HepG2 (cell line): ENCODE results near the gene DNAI2. TPM values are rescaled to one million over a fixed set of nuclear protein-coding genes. Genes with fewer than 3 reads are reported as not detected.

Source experiments
- ATAC-seq: fragments of 200-7000 bp; cut with Tn5 transposase; 3 replicates; pipeline ENCODE4 v1.9.1; 2020; ENCODE audit warnings: mild to moderate bottlenecking, moderate library complexity
- BruUV-seq: library from RNA; stranded (reverse); fragments of 400-500 nt; replicated peaks from 2 replicates; lab custom pipeline; 2021; lab: Mats Ljungman, UMichigan
- CTCF ChIA-PET: fragments of 300-600 bp; formaldehyde crosslinking; extraction: SDS; loops from one replicate; lab custom pipeline; 2021; ENCODE audit warnings: low total read pairs, inconsistent platforms, low intra/inter-chr PET ratio; lab: Yijun Ruan, JAX
- POLR2A ChIA-PET: fragments of 350-600 bp; sonication (Branson Sonifier 250); formaldehyde crosslinking; loops from one replicate; lab custom pipeline; 2020; ENCODE audit warnings: antibody characterized with exemption, inconsistent platforms; lab: Yijun Ruan, JAX
- DNase-seq: peaks from one replicate; pipeline ENCODE4 v3.0.0-alpha.2; 2015; ENCODE audit warnings: low spot score
- FAIRE-seq: peaks from 3 replicates; lab custom pipeline; 2011; peaks lifted over from hg19 to GRCh38; lab: Jason Lieb, UNC
- H2AFZ ChIP-seq: one replicate; pipeline ENCODE4 v1.6.1; 2011; ENCODE audit warnings: low read length, inconsistent platforms
- H3K27ac ChIP-seq: fragments of 300-600 bp; 3 replicates; pipeline ENCODE4 v1.8.0; 2011; ENCODE audit warnings: mixed run types, mild to moderate bottlenecking, mixed read lengths, low read length, inconsistent platforms; ENCODE audit not compliant: insufficient read depth; ENCODE audit errors: extremely low read length
- H3K27me3 ChIP-seq, 2 experiments: fragments of 200-600 bp in 1 of 2; 2 replicates in 1 of 2; 3 replicates in 1 of 2; pipeline versions ENCODE4 v1.6.0 to v1.8.0; 2011; ENCODE audit warnings: low read length in 2 of 2, mild to moderate bottlenecking in 2 of 2, moderate library complexity in 2 of 2, inconsistent platforms in 1 of 2; ENCODE audit not compliant: insufficient read depth in 2 of 2, control insufficient read depth in 1 of 2
- H3K36me3 ChIP-seq, 2 experiments: fragments of 200-600 bp in 1 of 2; replicated peaks in 1 of 2; 2 replicates in 1 of 2; 3 replicates in 1 of 2; pipeline versions ENCODE4 v1.5.1 to v1.8.0; 2011; ENCODE audit warnings: low read length in 2 of 2, inconsistent platforms in 1 of 2; ENCODE audit not compliant: insufficient read depth in 2 of 2, control insufficient read depth in 1 of 2
- H3K4me1 ChIP-seq: 2 replicates; pipeline ENCODE4 v1.5.1; 2012; ENCODE audit warnings: low read length, inconsistent platforms; ENCODE audit not compliant: insufficient read depth
- H3K4me2 ChIP-seq: 2 replicates; pipeline ENCODE4 v1.6.0; 2011; ENCODE audit warnings: low read depth, low read length, inconsistent platforms
- H3K4me3 ChIP-seq, 3 experiments: fragments of 200-600 bp in 1 of 3; sonication (generic), shearing (Covaris generic) in 1 of 3; replicated peaks in 1 of 3; 2 replicates each; pipeline ENCODE4 v1.5.1; 2011 to 2016; ENCODE audit warnings: low read length in 3 of 3, inconsistent platforms in 2 of 3, low read depth in 2 of 3, mild to moderate bottlenecking in 2 of 3, control low read depth in 1 of 3, mixed read lengths in 1 of 3; ENCODE audit not compliant: insufficient read depth in 1 of 3
- H3K79me2 ChIP-seq: one replicate; pipeline ENCODE4 v1.6.1; 2011; ENCODE audit warnings: low read length, inconsistent platforms; ENCODE audit not compliant: insufficient read depth
- H3K9ac ChIP-seq: 2 replicates; pipeline ENCODE4 v1.6.0; 2011; ENCODE audit warnings: mild to moderate bottlenecking, low read depth, low read length, inconsistent platforms; ENCODE audit not compliant: insufficient read depth
- H3K9me3 ChIP-seq: 2 replicates; pipeline ENCODE4 v1.5.1; 2012; ENCODE audit warnings: mild to moderate bottlenecking, low read length
- H4K20me1 ChIP-seq: 2 replicates; pipeline ENCODE4 v1.6.0; 2011; ENCODE audit warnings: inconsistent platforms, mild to moderate bottlenecking, low read length, moderate library complexity; ENCODE audit not compliant: insufficient read depth
- POLR2AphosphoS2 ChIP-seq: IDR thresholded peaks from 2 replicates; pipeline ENCODE4 v1.6.1; 2011; ENCODE audit warnings: low read depth, low read length, improper control_type of control experiment
- ZNF253 ChIP-seq: sonication (generic); formaldehyde crosslinking; IDR thresholded peaks from 2 replicates; pipeline ENCODE4 v1.8.0; 2022; ENCODE audit warnings: mild to moderate bottlenecking, missing genetic modification reagents, borderline replicate concordance
- ZNF276 ChIP-seq: sonication (generic); formaldehyde crosslinking; IDR thresholded peaks from 2 replicates; pipeline ENCODE4 v1.4.0; 2020; ENCODE audit warnings: mild to moderate bottlenecking, low read depth, missing genetic modification reagents
- ZNF605 ChIP-seq: sonication (generic); formaldehyde crosslinking; IDR thresholded peaks from 2 replicates; pipeline ENCODE4 v1.8.0; 2022; ENCODE audit warnings: mild to moderate bottlenecking, missing genetic modification reagents
- ZNF772 ChIP-seq: sonication (generic); formaldehyde crosslinking; IDR thresholded peaks from 2 replicates; pipeline ENCODE4 v1.5.0; 2020; ENCODE audit warnings: mild to moderate bottlenecking, missing genetic modification reagents
- WGBS: methylation state at CpG from one replicate; pipeline ENCODE4 v1.1.6; 2017; ENCODE audit warnings: low lambda C conversion rate; 5-methylcytosine and 5-hydroxymethylcytosine counted together
- in situ Hi-C: cut with HindIII; loops from 2 replicates; pipeline ENCODE4 v1.10.0; 2017; ENCODE audit warnings: low pct_unique_long_range_greater_than_20kb; ENCODE audit not compliant: extremely low pct_ligation_motif_present
- intact Hi-C: fragments of 100-400 bp; cut with micrococcal nuclease; formaldehyde crosslinking; loops from one replicate; pipeline ENCODE4 v1.10.0; 2022; ENCODE audit not compliant: unreplicated experiment
- polyA plus RNA-seq, 8 experiments: library from polyadenylated mRNA; depleted of rRNA in 3 of 8; stranded (reverse) in 7 of 8; unstranded in 1 of 8; fragments of >200 nt; fragmentation: Illumina TruSeq in 4 of 8; extraction: Trizol in 4 of 8; gene quantifications; 2 replicates each; pipeline versions ENCODE4 v1.2.1 to v1.2.3, GENCODE V29; 2011 to 2016; ENCODE audit warnings: low read depth in 4 of 8, missing spikeins in 1 of 8, mixed read lengths in 1 of 8; ENCODE audit not compliant: insufficient read depth in 1 of 8
- total RNA-seq, 5 experiments: library from RNA; depleted of rRNA; stranded (reverse); fragments of >200 nt; fragmentation: Illumina TruSeq; extraction: Trizol; gene quantifications; 2 replicates each; pipeline ENCODE4 v1.2.3, GENCODE V29; 2016; ENCODE audit warnings: low read depth in 1 of 5
- TF ChIP-seq, protein P1 (sequence below): sonication (generic); formaldehyde crosslinking; IDR thresholded peaks from 2 replicates; pipeline ENCODE4 v1.5.1; 2020; ENCODE audit warnings: mild to moderate bottlenecking, missing genetic modification reagents, moderate library complexity

The DNAI2 gene
- total and polyA plus RNA-seq, 2 of the 13 experiments (the other 11 are each of a cell fraction or from before 2014, with no cell fraction given): not detected

DNA sequence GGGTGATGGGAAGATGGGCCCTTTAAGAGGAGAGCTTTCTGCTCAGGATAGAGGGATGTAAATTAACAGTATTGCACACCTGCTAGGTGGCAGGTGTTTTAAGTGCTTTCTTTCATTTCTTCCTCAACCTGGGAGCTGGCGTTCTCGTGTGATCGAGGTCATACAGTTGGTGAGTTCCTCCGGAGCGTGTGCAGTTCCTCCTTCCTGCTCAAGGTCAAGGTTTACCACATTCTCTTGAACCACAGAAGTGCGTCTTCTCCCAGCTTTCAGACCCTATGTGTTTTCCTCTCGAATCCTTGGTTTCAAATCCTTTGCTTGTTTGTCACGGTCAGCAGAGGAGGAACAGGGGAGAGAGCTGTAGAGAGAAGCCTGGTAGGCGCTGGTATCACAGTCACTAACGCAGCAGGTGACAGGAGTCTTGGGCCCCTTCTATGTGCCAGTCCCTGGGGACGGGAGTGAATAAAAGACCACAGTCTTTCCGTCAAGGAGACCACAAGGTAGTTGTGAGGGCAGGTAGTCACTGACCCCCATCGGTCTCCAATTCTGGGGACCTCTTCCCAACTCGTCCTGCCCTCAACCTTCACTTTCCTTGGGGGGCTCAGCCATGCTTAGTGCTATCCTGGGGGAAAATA lies 791 bp downstream of the DNAI2 start:
- Histone ChIP-seq H3K4me2 (no peak overlapping the region), H2AFZ (no peak overlapping the region), H3K79me2 (no peaks in the 10 kb centered on the region), H3K9ac (no peak overlapping the region), H3K9me3 (no peaks in the 10 kb centered on the region), H3K4me3 (no peak overlapping the region), H3K36me3 (no peaks in the 10 kb centered on the region), H3K27ac (no peak overlapping the region), H4K20me1 (no peaks in the 10 kb centered on the region), H3K27me3 (peaks cover 6 to 60% of the 10 kb centered on the region in 2 experiments), H3K4me1 (no peaks in the 10 kb centered on the region)
- CTCF ChIA-PET: no interaction called here
- WGBS: 15% methylated on average over 14 of the region's 14 CpGs
- FAIRE-seq (no peak), DNase-seq (no peak), ATAC-seq (no peak)
- intact Hi-C loops: no loop called here
- no TSS peak for BruUV-seq
- TF ChIP-seq, protein P1, sequence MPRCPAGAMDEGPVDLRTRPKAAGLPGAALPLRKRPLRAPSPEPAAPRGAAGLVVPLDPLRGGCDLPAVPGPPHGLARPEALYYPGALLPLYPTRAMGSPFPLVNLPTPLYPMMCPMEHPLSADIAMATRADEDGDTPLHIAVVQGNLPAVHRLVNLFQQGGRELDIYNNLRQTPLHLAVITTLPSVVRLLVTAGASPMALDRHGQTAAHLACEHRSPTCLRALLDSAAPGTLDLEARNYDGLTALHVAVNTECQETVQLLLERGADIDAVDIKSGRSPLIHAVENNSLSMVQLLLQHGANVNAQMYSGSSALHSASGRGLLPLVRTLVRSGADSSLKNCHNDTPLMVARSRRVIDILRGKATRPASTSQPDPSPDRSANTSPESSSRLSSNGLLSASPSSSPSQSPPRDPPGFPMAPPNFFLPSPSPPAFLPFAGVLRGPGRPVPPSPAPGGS (CRISPR knock-in tag): no peak
- TF ChIP-seq ZNF276 (CRISPR knock-in tag) (no peak), ZNF772 (CRISPR knock-in tag) (no peak), ZNF253 (CRISPR knock-in tag) (no peak), ZNF605 (CRISPR knock-in tag) (no peak), POLR2AphosphoS2 (no peak)
- in situ Hi-C loops: no loop called here
- POLR2A ChIA-PET: no interaction called here
